Heart left ventricle (tissue), 13 donors: ENCODE measurements around the gene MYO7A.

Experiments used
- POLR2A ChIP-seq, 2 donors: fragments of 450-650 bp; IDR thresholded peaks; one replicate each; pipeline ENCODE4 v1.6.1; 2017; ENCODE audit warnings: antibody characterized with exemption in 2 of 2, mild to moderate bottlenecking in 2 of 2, moderate library complexity in 2 of 2
- TF ChIP-seq, protein P1 (sequence below), 12 donors: fragments of 200-600 bp; sonication (generic) in 4 of 12; IDR thresholded peaks; one replicate each; pipeline versions ENCODE4 v1.5.0 to v1.8.0; 2018 to 2022; ENCODE audit warnings: antibody characterized with exemption in 12 of 12, mild to moderate bottlenecking in 5 of 12
- donor health status: ischemic (EF 13 %, LVEDD 7.1; RV severe dilation, severe dysfunction).
- donor health status: DM: no; HTN: yes; CAD: no.
- donor health status: DM: no; HTN: no; CAD: no.
- donor health status: ischemic (EF 25% LVEDD 6.9; RV normal size, moderate dysfunction).
- donor health status: ischemic (EF 25% LVEDD 5.7; RV mildly dilated, moderate dysfunction).
- donor health status: ischemic (EF 35%, LVEDD 5.7; RV mildly dilated, moderate dysfunction).
- donor health status: nonischemic (EF 11% LVEDD 7.7; RV severe dilation, severe dysfunction).
- donor health status: DM: yes; HTN: yes; CAD: no.
- donor health status: PGD.
- donor health status: ischemic (EF 29% LVEDD 5.4; RV normal size, mild dysfunction).
- donor health status: nonischemic (EF 23%, LVEDD 6.1; RV moderate dilation, normal function).

DNA sequence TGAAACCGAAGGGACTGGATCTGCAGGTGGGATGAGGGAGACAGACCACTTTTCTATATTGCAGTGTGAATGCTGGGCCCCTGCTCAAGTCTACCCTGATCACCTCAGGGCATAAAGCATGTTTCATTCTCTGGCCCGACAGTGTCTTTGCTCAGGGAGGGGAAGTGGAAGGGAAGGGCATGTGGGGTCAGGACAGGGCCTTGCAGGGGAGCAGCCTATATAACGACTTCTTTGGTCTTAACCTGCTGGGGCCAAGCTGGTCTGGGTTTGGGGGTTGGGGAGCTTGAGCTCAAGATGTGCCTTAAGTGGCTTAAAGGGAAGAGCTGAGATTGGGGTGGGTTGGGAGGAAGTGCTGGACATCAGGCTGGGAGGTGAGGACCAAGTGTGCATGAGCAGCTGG lies 87.1 kb downstream of the MYO7A start:
- TF ChIP-seq, protein P1, sequence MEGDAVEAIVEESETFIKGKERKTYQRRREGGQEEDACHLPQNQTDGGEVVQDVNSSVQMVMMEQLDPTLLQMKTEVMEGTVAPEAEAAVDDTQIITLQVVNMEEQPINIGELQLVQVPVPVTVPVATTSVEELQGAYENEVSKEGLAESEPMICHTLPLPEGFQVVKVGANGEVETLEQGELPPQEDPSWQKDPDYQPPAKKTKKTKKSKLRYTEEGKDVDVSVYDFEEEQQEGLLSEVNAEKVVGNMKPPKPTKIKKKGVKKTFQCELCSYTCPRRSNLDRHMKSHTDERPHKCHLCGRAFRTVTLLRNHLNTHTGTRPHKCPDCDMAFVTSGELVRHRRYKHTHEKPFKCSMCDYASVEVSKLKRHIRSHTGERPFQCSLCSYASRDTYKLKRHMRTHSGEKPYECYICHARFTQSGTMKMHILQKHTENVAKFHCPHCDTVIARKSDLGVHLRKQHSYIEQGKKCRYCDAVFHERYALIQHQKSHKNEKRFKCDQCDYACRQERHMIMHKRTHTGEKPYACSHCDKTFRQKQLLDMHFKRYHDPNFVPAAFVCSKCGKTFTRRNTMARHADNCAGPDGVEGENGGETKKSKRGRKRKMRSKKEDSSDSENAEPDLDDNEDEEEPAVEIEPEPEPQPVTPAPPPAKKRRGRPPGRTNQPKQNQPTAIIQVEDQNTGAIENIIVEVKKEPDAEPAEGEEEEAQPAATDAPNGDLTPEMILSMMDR (IDR thresholded peaks at IDR 0.05) = no peak
- TF ChIP-seq POLR2A (IDR thresholded peaks at IDR 0.05) = no peak
